Neural progenitor cell (in vitro differentiated cells): ENCODE measurements around the gene GATAD2A.
A peak's percentile ranks its signal among the peaks of the same experiment; 100 is the strongest.

Source experiments
- EZH2phosphoT487 ChIP-seq: fragments of 200-600 bp; sonication (generic); IDR thresholded peaks from 2 replicates; pipeline ENCODE4 v1.6.1; 2017; ENCODE audit warnings: antibody characterized with exemption
- TF ChIP-seq, protein P1 (sequence below): fragments of 200-600 bp; sonication (generic); IDR thresholded peaks from 2 replicates; pipeline ENCODE4 v1.5.1; 2017; ENCODE audit warnings: antibody characterized with exemption, mild to moderate bottlenecking

DNA sequence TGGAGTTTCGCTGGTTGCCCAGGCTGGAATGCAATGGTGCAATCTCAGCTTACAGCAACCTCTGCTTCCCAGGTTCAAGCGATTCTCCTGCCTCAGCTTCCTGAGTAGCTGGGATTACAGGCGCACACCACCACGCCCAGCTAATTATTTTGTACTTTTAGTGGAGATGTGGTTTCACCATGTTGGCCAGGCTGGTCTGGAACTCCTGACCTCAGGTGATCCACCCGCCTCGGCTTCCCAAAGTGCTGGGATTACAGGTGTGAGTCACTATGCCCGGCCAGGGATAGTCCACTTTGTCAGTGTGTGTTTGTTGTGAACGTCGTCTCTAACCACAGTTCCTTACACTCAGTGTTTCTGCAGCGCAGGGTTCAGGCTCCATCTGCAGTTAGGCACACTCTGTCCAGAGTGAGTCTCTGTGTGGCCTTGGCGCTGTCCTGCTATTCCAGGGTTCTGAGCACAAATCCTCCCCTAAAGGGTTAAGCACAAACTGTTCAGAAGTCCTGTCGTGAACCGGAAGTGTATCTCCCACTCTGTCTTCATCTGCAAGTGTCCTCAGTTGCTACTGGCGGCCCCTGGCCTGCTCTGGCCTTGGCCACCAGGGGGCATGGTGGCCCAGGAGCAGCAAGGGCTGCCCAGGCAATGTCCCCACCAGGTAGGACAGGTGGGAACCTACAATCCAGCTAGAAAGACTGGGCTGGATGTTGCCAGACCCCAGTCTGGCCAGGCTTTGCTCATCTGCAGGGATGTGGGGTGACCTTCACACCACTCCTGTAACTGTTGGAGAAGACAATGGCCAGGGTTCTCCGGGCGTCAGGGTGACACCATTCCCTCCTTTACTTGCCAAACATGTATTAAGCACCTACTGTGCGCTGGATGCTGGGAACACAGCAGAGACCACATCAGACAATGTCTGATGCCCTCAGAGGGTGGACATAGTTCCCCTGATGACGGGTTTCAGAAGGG, 38.8 kb upstream of the GATAD2A start:
- TF ChIP-seq EZH2phosphoT487 = no peak
- TF ChIP-seq, protein P1, sequence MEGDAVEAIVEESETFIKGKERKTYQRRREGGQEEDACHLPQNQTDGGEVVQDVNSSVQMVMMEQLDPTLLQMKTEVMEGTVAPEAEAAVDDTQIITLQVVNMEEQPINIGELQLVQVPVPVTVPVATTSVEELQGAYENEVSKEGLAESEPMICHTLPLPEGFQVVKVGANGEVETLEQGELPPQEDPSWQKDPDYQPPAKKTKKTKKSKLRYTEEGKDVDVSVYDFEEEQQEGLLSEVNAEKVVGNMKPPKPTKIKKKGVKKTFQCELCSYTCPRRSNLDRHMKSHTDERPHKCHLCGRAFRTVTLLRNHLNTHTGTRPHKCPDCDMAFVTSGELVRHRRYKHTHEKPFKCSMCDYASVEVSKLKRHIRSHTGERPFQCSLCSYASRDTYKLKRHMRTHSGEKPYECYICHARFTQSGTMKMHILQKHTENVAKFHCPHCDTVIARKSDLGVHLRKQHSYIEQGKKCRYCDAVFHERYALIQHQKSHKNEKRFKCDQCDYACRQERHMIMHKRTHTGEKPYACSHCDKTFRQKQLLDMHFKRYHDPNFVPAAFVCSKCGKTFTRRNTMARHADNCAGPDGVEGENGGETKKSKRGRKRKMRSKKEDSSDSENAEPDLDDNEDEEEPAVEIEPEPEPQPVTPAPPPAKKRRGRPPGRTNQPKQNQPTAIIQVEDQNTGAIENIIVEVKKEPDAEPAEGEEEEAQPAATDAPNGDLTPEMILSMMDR = peak; percentile 96
